HepG2 (cell line): ENCODE measurements around the gene MAT2A. TPM values are rescaled to one million over a fixed set of nuclear protein-coding genes. Genes with fewer than 3 reads are reported as not detected.

Experiments used
- GMEB2 ChIP-seq: IDR thresholded peaks from 2 replicates; pipeline ENCODE4 v1.6.1; 2016; ENCODE audit warnings: missing biosample characterization, missing genetic modification reagents, low read depth
- IRF1 ChIP-seq: sonication (generic); formaldehyde crosslinking; IDR thresholded peaks from 2 replicates; pipeline ENCODE4 v1.4.0; 2020; ENCODE audit warnings: low read depth, mild to moderate bottlenecking, missing genetic modification reagents
- IRX3 ChIP-seq: sonication (generic); formaldehyde crosslinking; IDR thresholded peaks from 2 replicates; pipeline ENCODE4 v1.8.1; 2023; ENCODE audit warnings: mild to moderate bottlenecking, low read depth, missing genetic modification reagents, borderline replicate concordance
- KLF12 ChIP-seq: sonication (generic); formaldehyde crosslinking; IDR thresholded peaks from 2 replicates; pipeline ENCODE4 v1.4.0; 2020; ENCODE audit warnings: missing genetic modification reagents, borderline replicate concordance
- PTBP1 ChIP-seq: fragments of 200-400 bp; formaldehyde crosslinking; IDR thresholded peaks from 2 replicates; pipeline ENCODE4 v1.6.1; 2018; ENCODE audit warnings: low read length, low read depth; ENCODE audit not compliant: poor library complexity, severe bottlenecking
- RERE ChIP-seq: IDR thresholded peaks from 2 replicates; pipeline ENCODE4 v1.6.1; 2016; ENCODE audit warnings: low read depth, missing genetic modification reagents, missing compliant biosample characterization
- RORA ChIP-seq: sonication (generic); formaldehyde crosslinking; IDR thresholded peaks from 2 replicates; pipeline ENCODE4 v1.5.0; 2020; ENCODE audit warnings: mild to moderate bottlenecking, missing genetic modification reagents, moderate library complexity
- RXRB ChIP-seq: IDR thresholded peaks from 2 replicates; pipeline ENCODE4 v1.6.1; 2016; ENCODE audit warnings: borderline replicate concordance, missing genetic modification reagents, missing compliant biosample characterization
- SMAD3 ChIP-seq: sonication (generic); formaldehyde crosslinking; IDR thresholded peaks from 2 replicates; pipeline ENCODE4 v1.4.0; 2020; ENCODE audit warnings: missing genetic modification reagents
- SOX13 ChIP-seq, 3 experiments: fragments of 450-650 bp in 1 of 3; sonication (generic) in 1 of 3; formaldehyde crosslinking in 1 of 3; IDR thresholded peaks in 2 of 3; conservative IDR thresholded peaks in 1 of 3; 2 replicates each; pipeline versions ENCODE4 v1.5.0 to v1.6.1; 2016 to 2020; ENCODE audit warnings: antibody characterized with exemption in 1 of 3, mild to moderate bottlenecking in 1 of 3, missing compliant biosample characterization in 1 of 3, missing genetic modification reagents in 1 of 3, moderate library complexity in 1 of 3
- SRSF4 ChIP-seq: fragments of 200-400 bp; formaldehyde crosslinking; IDR thresholded peaks from one replicate; pipeline ENCODE4 v1.6.1; 2018; ENCODE audit warnings: mild to moderate bottlenecking, low read depth, low read length, moderate library complexity; ENCODE audit not compliant: poor library complexity, severe bottlenecking
- ZBTB37 ChIP-seq: sonication (generic); formaldehyde crosslinking; IDR thresholded peaks from 2 replicates; pipeline ENCODE4 v1.4.0; 2020; ENCODE audit warnings: mild to moderate bottlenecking, missing genetic modification reagents
- ZBTB46 ChIP-seq: sonication (generic); formaldehyde crosslinking; IDR thresholded peaks from 2 replicates; pipeline ENCODE4 v1.4.0; 2020; ENCODE audit warnings: mild to moderate bottlenecking, missing genetic modification reagents, borderline replicate concordance
- ZNF720 ChIP-seq: sonication (generic); formaldehyde crosslinking; IDR thresholded peaks from 2 replicates; pipeline ENCODE4 v1.4.0; 2020; ENCODE audit warnings: missing genetic modification reagents
- ZNF761 ChIP-seq: sonication (generic); formaldehyde crosslinking; conservative IDR thresholded peaks from 2 replicates; pipeline ENCODE4 v1.4.0; 2020; ENCODE audit warnings: mild to moderate bottlenecking, missing genetic modification reagents
- polyA plus RNA-seq, 8 experiments: library from polyadenylated mRNA; depleted of rRNA in 3 of 8; stranded (reverse) in 7 of 8; unstranded in 1 of 8; fragments of >200 nt; fragmentation: Illumina TruSeq in 4 of 8; extraction: Trizol in 4 of 8; gene quantifications; 2 replicates each; pipeline versions ENCODE4 v1.2.1 to v1.2.3, GENCODE V29; 2011 to 2016; ENCODE audit warnings: low read depth in 4 of 8, missing spikeins in 1 of 8, mixed read lengths in 1 of 8; ENCODE audit not compliant: insufficient read depth in 1 of 8
- total RNA-seq, 5 experiments: library from RNA; depleted of rRNA; stranded (reverse); fragments of >200 nt; fragmentation: Illumina TruSeq; extraction: Trizol; gene quantifications; 2 replicates each; pipeline ENCODE4 v1.2.3, GENCODE V29; 2016; ENCODE audit warnings: low read depth in 1 of 5

Gene MAT2A
- total and polyA plus RNA-seq, 2 of the 13 experiments (the other 11 are each of a cell fraction or from before 2014, with no cell fraction given) = 155 to 331 TPM

- TF ChIP-seq IRX3 (CRISPR knock-in tag) (peak; percentile 41; the same call in 1 of the 2 replicates), SMAD3 (CRISPR knock-in tag) (no peak), PTBP1 (no peak), ZNF761 (CRISPR knock-in tag) (no peak; the same call in none of the 2 replicates), ZBTB46 (CRISPR knock-in tag) (no peak), ZNF720 (no peak), IRF1 (CRISPR knock-in tag) (no peak), SRSF4 (no peak), RORA (no peak), SOX13 (IDR thresholded peaks at IDR 0.05) (no peak), SOX13 (CRISPR knock-in tag; conservative IDR thresholded peaks at IDR 0.05 in 1 of 2, IDR thresholded peaks at IDR 0.05 in 1 of 2) (peak in 1 of 2 experiments; percentile 40; a peak in 2 of 4 replicates), RXRB (CRISPR knock-in tag) (peak; percentile 16; the same call in 1 of the 2 replicates), RERE (CRISPR knock-in tag) (no peak), KLF12 (0 out of 2 replicates have a peak, but pooled peaks have one; percentile 34), GMEB2 (CRISPR knock-in tag) (no peak), ZBTB37 (CRISPR knock-in tag) (no peak; the same call in 1 of the 2 replicates)
Measured at GRCh38 chr2:85537600-85538506, 1.1 kb upstream of the MAT2A start (continued).
